ENCODE measurements around the gene ALAD. TPM values are rescaled to one million over a fixed set of nuclear protein-coding genes. Genes with fewer than 3 reads are reported as not detected.

Gene ALAD
- total and polyA plus RNA-seq, 2 of the 8 experiments (the other 6 are each of a cell fraction or from before 2014, with no cell fraction given) = 8.2 to 15.3 TPM

- no peak for TF ChIP-seq CHD2 (IDR thresholded peaks at IDR 0.05; ENCODE audit: low read length)
Measured at GRCh38 chr9:113348437-113348836, 52.6 kb downstream of the ALAD start (continued).

Measured in H1 (cell line).